Panc1 (cell line): ENCODE data around the gene WNT5B. TPM values are rescaled to one million over a fixed set of nuclear protein-coding genes. Genes with fewer than 3 reads are reported as not detected.

ENCODE experiments used
- ATAC-seq: fragments of 200-7000 bp; cut with Tn5 transposase; 2 replicates; pipeline ENCODE4 v1.9.1; 2020; ENCODE audit warnings: mild to moderate bottlenecking, moderate library complexity
- BruUV-seq: library from RNA; stranded (reverse); fragments of 400-500 nt; replicated peaks from 2 replicates; lab custom pipeline; 2021; lab: Mats Ljungman, UMichigan
- CTCF ChIA-PET: fragments of 300-600 bp; sonication (Branson Sonifier 250); formaldehyde crosslinking; loops from one replicate; lab custom pipeline; 2022; ENCODE audit warnings: antibody characterized with exemption; lab: Charles Lee
- POLR2A ChIA-PET: fragments of 300-600 bp; sonication (Branson Sonifier 250); formaldehyde crosslinking; loops from one replicate; lab custom pipeline; 2022; ENCODE audit warnings: antibody characterized with exemption; lab: Charles Lee
- DNase-seq: peaks from one replicate; pipeline ENCODE4 v3.0.0-alpha.2; 2010; ENCODE audit warnings: low read depth, low spot score
- H3K27ac ChIP-seq: 2 replicates; pipeline ENCODE4 v1.5.1; 2011; ENCODE audit warnings: mild to moderate bottlenecking, low read length, inconsistent platforms
- H3K27me3 ChIP-seq: fragments of 200-500 bp; sonication (Bioruptor generic); 2 replicates; pipeline ENCODE4 v1.6.0; 2014; ENCODE audit warnings: low read length, inconsistent platforms; ENCODE audit not compliant: control insufficient read depth, insufficient read depth
- H3K36me3 ChIP-seq: fragments of 200-500 bp; sonication (Bioruptor generic); 2 replicates; pipeline ENCODE4 v1.5.1; 2014; ENCODE audit warnings: inconsistent platforms, mild to moderate bottlenecking, low read length, moderate library complexity; ENCODE audit not compliant: control insufficient read depth, insufficient read depth
- H3K4me1 ChIP-seq: 2 replicates; pipeline ENCODE4 v1.5.1; 2011; ENCODE audit warnings: inconsistent platforms, mild to moderate bottlenecking, low read length, moderate library complexity; ENCODE audit not compliant: control insufficient read depth, insufficient read depth
- H3K4me3 ChIP-seq, 2 experiments: 2 replicates each; pipeline ENCODE4 v1.5.1; 2011 to 2012; ENCODE audit warnings: low read depth in 2 of 2, low read length in 2 of 2, mild to moderate bottlenecking in 2 of 2, inconsistent platforms in 1 of 2, moderate library complexity in 1 of 2
- H3K9me3 ChIP-seq: fragments of 200-500 bp; sonication (Bioruptor generic); 2 replicates; pipeline ENCODE4 v1.5.1; 2014; ENCODE audit warnings: low read depth, mild to moderate bottlenecking, inconsistent platforms, low read length, moderate library complexity; ENCODE audit not compliant: control insufficient read depth, insufficient read depth
- CTCF ChIP-seq: fragments of 450-650 bp; IDR thresholded peaks from 2 replicates; pipeline ENCODE4 v1.5.1; 2017; ENCODE audit warnings: mild to moderate bottlenecking
- POLR2AphosphoS5 ChIP-seq: IDR thresholded peaks from 2 replicates; pipeline ENCODE4 v1.6.1; 2012; ENCODE audit warnings: mild to moderate bottlenecking, low read depth, low read length, moderate library complexity
- REST ChIP-seq, 2 experiments: IDR thresholded peaks; 2 replicates each; pipeline ENCODE4 v1.6.1; 2011 to 2012; ENCODE audit warnings: low read depth in 2 of 2, control low read depth in 1 of 2, low read length in 1 of 2, mild to moderate bottlenecking in 1 of 2, moderate library complexity in 1 of 2; ENCODE audit not compliant: insufficient read depth in 1 of 2
- SIN3A ChIP-seq: IDR thresholded peaks from 2 replicates; pipeline ENCODE4 v1.6.1; 2012; ENCODE audit warnings: low read depth, mild to moderate bottlenecking, low read length, moderate library complexity, borderline replicate concordance; ENCODE audit not compliant: insufficient read depth
- TCF7L2 ChIP-seq: IDR thresholded peaks from 2 replicates; pipeline ENCODE4 v1.6.1; 2011; ENCODE audit warnings: mild to moderate bottlenecking, low read depth, low read length, inconsistent platforms
- in situ Hi-C: cut with HindIII; loops from 2 replicates; pipeline ENCODE4 v1.10.0; 2016; ENCODE audit warnings: low sequenced_read_pairs, low pct_unique_long_range_greater_than_20kb
- intact Hi-C: fragments of 100-400 bp; cut with micrococcal nuclease; formaldehyde crosslinking; loops from one replicate; pipeline ENCODE4 v1.10.0; 2022; ENCODE audit not compliant: unreplicated experiment
- total RNA-seq: library from RNA; stranded (reverse); gene quantifications from one replicate; pipeline ENCODE4 v1.2.1, GENCODE V29; 2021; ENCODE audit not compliant: unreplicated experiment

The WNT5B gene
- total RNA-seq, 1 experiment from 2014 or later: 36.9 TPM

GRCh38 chr12:1676043-1676442 is 47.0 kb downstream of the WNT5B start:
- Histone ChIP-seq H3K9me3 (no peaks in the 10 kb centered on the region), H3K27ac (no peak overlapping the region), H3K36me3 (no peaks in the 10 kb centered on the region), H3K4me1 (no peaks in the 10 kb centered on the region), H3K4me3 (no peak overlapping the region), H3K27me3 (no peaks in the 10 kb centered on the region)
- intact Hi-C loops (no loop called here), in situ Hi-C loops (no loop called here)
- DNase-seq: no peak
- ChIA-PET POLR2A (no interaction called here), CTCF (no interaction called here)
- ATAC-seq: no peak
- BruUV-seq: no TSS peak
- TF ChIP-seq CTCF (no peak), TCF7L2 (no peak), POLR2AphosphoS5 (no peak), SIN3A (no peak), REST (IDR thresholded peaks at IDR 0.05; ENCODE audit: insufficient read depth in 1 of 2, low read depth in 2 of 2, low read length in 1 of 2) (no peak)

- no peak overlapping the region for H3K27ac ChIP-seq
- no peak overlapping the region for H3K4me3 ChIP-seq
- no peak for ATAC-seq
- no peaks in the 10 kb centered on the region for H3K9me3 ChIP-seq
- no peaks in the 10 kb centered on the region for H3K4me1 ChIP-seq
- in situ Hi-C loops (no loop called here), intact Hi-C loops (no loop called here)
- TF ChIP-seq CTCF (no peak), REST (IDR thresholded peaks at IDR 0.05; ENCODE audit: insufficient read depth in 1 of 2, low read depth in 2 of 2, low read length in 1 of 2) (no peak), POLR2AphosphoS5 (no peak)
- H3K36me3 ChIP-seq: no peaks in the 10 kb centered on the region
- no TSS peak for BruUV-seq
- no peaks in the 10 kb centered on the region for H3K27me3 ChIP-seq
- ChIA-PET POLR2A (no interaction called here), CTCF (no interaction called here)
- DNase-seq: no peak
Measured at GRCh38 chr12:1680804-1681492, 51.9 kb downstream of the WNT5B start.
